HTR-8/SVneo (cell line): ENCODE measurements around the gene ETDB.
"Not testable (repeated sequence)": the region's sequence is repeated elsewhere in the genome, so short reads cannot be mapped to it uniquely, and the experiment has no call there.

Source experiments
- DNase-seq: peaks from one replicate; pipeline ENCODE4 v3.0.0; 2011; ENCODE audit warnings: low spot score, mixed read lengths; ENCODE audit not compliant: insufficient read length
- FAIRE-seq: peaks from 2 replicates; lab custom pipeline; 2011; peaks lifted over from hg19 to GRCh38; lab: Jason Lieb, UNC

ETDB gene

DNA sequence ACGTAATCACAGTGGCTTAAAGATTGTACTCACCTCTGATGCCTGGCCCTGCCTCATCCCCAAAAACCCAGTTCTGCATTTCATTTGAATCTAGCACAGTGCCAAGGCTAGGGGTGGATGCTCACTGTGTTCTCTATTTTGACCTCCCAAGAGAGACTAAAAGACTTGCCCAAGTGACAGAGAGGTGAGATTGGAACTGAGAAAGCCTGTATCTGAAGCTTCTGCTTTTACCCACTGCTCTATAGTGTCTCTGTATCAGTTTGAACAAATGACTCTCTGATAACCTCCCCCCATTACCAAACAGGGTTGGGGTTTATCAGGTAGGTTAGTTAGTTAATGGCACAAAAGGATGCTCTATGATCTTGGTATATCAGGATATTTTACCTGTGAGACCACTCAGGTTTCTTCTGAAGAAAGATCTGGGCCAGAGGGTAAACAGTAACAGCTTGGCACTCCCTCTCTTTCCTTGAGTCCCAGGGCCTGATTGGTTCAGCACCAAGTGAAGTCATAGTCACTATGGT lies at the start of gene ETDB:
ETDB (minus strand) TSS at position 471 of the 521 bp plus-strand sequence. CDS start 1,265 bp downstream, outside the sequence.
- not testable (repeated sequence) for FAIRE-seq, DNase-seq

DNA sequence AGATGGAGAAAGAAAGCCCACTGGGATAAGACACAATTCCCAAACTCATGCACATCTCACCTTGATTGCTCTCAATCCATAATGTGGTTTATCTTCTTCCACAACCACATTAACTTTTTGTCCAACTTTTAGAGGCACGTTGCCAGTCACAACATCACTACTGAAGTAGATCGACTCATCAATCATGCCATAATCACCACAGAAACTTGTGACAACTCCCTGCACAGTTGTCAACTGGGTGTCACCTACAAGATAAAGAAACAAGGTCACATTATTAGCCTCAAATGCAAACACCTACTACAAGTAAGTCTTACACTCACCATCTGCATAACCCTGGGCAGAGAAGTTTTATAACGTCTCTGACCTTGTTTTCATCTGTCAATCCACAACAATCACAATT lies 49.2 kb upstream of the ETDB start:
- not testable (repeated sequence) for FAIRE-seq, DNase-seq

DNA sequence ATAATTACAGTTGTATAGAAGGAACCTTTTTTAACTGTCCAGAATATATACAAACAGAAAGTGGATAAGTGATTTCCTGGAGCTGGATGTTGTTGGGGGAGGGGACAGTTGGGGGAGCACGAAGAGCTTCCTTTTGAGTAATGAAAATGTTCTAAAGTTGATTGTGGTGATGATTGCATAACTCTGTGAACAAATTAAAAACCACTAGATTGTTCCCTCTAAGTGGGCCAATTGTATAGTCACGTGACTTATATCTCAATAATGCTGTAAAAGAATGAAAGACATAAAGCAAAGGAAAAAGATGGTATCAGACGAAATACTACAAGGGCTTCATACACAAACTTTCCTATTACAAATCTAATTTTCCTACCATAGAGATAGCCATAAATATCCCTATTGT lies 48.2 kb upstream of the ETDB start:
- DNase-seq (no peak), FAIRE-seq (no peak)

DNA sequence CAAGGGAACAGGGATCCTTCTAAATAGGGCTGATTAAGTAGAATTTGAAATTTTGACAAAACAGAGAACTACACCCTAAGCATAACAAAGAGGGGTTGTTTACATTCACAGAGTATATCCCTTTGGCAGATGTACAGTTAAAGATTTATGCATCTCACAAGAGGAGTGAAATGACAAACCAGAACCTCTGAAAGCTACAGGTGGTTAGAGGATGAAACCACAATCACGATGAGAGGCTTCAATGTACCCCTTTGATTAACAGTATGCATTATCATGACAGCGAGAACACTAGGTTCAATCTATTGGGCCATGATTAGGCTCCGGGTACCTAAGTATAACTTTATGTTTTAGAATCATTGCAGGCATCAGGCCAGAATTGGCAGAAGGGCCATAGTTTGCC lies 34.4 kb upstream of the ETDB start:
- DNase-seq, FAIRE-seq: not testable (repeated sequence)

DNA sequence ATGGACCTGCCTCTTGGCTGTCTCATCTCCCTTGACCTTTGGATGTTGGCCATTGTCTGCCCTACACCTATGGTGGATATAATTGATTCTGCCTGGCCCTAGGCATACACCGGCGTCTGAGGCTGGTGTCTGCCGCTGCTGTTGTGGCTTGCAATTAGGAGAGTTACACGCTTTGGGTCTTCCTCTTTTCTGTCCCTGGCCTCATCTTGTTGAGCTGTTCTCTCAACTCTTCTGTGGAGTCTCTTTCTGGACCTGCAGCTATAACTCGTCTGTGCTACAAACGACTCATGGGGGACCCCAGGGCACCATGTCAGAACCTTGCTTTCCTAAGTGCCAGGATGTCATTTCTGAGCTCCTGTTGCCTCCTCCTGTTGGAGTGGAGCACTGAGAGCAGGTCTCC lies 5.8 kb upstream of the ETDB start:
- not testable (repeated sequence) for FAIRE-seq

DNA sequence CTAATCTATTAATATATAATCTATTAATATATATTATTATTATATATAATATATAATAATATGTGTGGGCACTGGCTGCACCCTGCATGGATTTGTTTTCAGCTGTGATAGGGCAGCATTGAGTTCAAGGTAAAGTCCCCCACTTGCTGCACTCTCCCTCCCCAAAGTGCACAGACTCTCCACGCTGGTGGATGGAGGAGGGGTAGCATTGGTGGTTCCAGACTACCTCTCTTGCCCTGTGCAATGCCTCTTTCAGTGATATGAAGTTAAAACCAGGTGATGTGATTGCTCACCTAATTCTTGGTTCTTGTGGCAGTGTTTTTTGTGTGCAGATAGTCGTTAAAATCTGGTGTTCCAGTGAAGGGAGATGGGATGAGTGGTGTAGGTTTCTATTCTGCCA lies 4.3 kb downstream of the ETDB start:
- DNase-seq, FAIRE-seq: not testable (repeated sequence)

More for the DNA sequence above, 5.8 kb upstream of the ETDB start:
- DNase-seq, result not testable (repeated sequence)

DNA sequence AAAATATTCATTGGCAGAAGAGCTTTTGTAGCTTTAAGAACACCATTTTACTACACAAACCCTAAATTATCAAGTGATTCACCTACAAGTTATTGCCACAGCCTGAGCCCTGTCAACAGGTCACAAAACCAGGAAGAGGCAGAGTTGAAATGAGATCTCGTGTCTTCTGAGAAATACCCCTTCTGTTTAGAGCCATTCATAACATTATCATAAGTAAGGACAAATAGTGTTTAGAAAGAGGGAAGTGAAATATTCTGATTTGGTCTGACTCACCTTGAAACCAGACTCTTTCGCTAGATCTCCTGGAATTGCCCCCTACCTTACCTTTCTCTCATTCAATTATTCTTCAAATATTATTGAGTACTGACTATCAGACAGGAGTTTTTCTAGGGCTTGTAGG lies 5.9 kb downstream of the ETDB start:
- no peak for DNase-seq
- no peak for FAIRE-seq

DNA sequence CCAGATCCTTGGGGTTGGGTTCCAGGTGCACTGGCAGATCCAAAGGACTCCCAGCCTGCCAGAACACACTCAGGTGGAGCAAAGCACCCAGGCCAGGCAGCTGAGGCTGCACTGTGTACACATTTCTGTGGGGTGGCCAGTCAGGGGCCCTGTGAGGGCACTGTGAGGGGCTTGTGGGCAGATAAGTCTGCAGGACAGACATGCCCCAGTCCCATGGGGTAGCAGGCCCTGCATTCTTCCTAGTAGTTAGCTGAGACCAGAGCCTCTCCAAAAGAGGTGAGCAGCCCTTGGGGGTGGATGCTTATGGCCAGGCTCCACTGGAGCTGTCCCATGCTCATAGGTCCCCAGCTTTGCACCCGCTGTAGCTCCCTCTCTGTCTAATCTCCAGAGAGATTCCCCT lies 7.6 kb downstream of the ETDB start:
- DNase-seq, result no peak
- FAIRE-seq, result no peak

DNA sequence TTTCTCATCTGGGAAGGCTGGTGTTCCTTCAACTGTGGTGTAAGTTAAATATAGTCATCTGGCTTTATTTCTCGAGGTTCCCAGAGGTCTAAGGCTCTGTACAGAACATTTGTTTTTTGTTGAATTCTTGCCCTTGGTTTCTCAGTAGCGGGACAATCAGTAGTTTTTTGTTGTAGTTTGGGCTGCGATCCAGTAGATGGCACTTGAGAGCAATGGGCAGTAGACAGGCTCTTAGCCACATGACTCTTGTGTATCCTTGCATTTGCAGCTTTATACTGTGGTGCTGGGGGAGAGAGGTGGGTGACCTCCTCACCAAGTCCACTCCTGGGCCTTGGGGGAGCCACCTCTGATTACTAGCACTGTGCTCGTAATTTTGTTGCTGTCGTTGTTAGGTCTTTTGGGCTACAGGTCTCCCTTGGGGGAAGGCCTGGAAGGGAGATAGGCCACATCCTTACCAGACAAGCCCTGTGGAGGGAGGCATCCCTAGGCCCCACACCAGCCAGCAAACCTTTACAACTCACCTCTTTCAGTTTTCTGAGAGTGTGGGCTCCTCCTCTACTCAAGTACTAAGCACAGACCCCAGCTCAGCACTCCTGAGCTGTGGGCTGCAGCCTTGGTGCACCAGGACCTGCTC lies 8.1 kb downstream of the ETDB start:
- FAIRE-seq, result no peak

DNA sequence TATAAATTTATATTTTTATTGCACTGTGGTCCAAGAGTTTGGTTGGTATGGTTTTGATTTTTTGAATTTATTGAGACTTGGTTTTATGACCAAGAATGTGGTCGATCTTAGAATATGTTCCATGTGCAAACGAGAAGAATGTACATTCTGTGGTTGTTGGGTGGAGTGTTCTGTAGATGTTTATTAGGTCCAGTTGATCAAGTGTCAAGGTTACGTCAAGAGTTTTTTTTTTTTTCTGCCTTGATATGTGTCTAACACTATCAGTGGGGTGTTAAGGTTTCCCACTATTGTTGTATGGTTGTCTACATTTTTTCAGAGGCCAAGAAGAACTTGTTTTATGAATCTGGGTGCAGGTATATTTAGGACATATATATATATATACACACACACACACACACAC lies 10.8 kb downstream of the ETDB start:
- DNase-seq, result no peak
- FAIRE-seq, result no peak

More for the DNA sequence above, 8.1 kb downstream of the ETDB start:
- no peak for DNase-seq

DNA sequence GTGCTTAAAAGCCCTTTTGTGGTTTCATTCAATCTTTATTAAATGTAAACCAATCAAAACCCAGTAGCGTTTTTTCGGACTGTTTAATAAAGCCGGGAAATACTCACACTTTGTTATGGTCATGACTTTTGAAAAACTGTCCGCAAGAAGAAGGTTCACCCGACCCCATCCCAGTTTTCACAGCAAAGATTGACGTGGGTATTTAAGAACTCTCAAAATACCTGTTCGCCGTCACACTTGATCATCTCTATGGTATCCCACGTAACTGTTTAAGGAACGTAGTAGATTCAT lies 20.9 kb downstream of the ETDB start:
- DNase-seq (no peak), FAIRE-seq (no peak)

DNA sequence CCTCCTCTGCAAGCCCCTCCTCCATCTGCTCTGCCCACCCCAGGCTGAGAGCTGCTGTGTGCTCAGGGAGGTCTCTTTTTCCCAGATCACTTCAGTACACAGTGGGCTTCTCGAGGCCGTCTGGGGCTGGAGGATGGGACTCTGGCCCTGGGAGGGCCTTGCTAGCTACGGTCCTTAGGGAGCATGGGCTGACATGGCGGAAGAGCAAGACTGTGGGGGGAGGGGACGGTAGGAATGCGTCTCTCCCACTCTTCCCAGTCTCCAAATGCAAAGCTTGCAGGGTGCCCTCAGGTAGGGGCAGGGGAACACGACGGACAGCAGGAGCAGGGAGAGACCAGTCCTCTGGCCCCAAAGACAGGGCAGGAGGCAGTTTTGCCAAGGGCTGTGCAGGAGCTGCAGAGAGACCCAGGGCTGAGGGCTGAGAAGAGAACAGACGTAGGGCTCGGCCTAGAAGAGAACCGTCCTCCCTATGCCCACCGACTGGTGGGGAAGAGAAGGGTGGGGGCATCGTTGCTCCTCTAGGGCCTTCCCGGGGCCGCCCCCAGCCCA lies 23.1 kb downstream of the ETDB start:
- DNase-seq, FAIRE-seq: not testable (repeated sequence)

DNA sequence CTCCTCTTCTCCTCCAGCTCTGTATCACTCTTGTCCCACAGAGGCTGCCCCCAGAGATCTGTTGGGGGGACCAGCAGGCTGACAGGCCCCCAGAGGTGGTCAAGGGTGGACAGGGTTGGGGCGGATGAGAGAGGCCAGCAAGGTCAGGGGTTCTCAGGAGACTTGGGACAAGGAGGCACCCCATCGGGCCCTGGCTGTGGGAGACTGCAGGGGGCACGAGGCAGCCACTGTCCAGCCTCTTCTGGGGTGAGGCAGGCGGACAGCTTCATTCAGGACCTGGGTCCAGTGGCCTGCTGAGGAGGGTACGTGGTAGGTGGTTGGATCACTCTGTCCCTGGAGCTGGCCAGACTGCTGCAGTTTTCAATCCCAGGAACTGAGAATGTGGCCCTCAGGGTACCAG lies 24.6 kb downstream of the ETDB start:
- DNase-seq (no peak), FAIRE-seq (no peak)

DNA sequence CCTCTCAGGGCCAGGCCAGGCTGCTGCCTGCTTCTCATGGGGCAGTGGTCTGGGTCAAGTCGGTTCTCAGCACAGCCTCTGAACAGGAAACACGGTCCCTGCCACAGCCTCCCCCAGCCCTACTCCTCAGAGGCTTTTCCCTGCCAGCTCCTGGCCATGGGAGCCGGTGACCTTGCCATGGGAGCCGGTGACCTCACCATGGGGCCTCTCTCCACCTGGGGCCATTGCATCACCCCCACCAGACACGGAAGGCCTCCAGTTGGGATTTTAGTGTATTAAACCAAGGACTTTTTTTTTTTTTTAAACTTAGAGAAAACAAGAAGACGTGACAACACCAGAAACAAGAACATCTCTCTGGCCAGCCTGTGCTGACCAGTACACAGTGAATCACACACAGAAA lies 25.6 kb downstream of the ETDB start:
- DNase-seq (no peak), FAIRE-seq (no peak)

DNA sequence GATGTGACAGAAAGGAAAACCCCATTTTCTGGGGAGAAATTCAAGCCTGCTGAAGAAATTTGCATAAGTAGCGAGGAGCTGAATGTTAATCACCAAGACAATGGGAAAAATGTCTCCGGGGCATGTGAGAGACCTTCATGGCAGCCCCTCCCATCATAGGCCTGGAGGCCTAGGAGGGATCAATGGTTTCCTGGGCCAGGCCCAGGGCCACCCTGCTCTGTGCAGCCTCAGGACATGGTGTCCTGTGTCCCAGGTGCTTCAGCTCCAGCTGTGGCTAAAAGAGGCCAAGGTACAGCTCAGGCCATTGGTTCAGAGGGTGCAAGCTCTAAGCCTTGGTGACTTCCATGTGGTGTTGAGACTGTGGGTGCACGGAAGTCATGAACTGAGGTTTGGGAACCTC lies 31.2 kb downstream of the ETDB start:
- no peak for FAIRE-seq
- no peak for DNase-seq

DNA sequence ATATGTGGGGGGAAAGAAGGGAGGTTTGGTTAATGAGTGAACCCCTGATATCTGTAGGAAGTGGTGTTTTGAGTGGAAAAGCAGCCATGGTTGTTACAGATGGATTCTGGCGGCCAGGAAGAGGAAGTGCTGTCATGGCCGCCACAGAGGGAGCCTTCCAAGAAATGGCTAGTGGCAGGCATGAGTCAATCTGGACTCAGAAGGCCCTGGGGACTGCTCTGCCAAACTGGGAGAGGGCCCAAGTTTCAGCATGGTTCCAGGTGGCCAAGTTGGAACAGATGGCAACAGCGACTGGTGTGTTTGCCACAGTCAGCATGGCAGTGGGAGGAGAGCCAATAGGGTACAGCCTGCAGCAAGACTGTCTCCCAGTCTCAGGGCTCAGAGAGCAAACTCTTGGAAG lies 32.5 kb downstream of the ETDB start:
- no peak for DNase-seq
- FAIRE-seq, result no peak

DNA sequence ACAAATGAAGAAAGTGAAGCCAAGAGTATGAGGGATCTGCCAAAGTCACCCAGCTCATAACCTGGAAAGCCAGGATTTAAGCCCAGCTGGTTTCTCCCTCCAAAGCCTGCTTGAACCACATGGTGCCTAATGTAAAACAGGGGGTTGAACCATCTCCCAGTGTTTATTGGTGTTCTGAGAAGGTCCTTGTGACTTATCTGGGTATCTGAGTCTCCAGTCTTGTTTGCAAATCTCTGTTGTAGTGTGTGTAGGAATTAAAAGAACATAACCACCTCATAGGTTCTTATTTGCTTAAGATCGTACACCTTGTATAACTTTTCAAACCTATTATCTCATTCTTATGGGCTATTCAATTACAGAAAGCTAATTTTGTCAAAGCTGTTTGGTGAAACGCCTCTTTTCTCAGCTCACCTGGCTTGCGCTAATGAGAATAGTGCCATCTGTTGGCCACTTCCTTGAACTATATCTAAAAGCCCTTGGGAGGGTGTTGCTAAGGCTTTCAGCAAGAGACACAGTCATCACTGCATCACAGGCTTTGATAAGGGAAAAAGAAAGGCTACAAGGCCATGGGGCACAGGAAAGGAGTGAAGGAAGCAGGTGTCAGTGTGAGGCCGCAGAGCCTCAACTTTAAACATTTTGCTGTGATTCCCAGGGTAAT lies 34.0 kb downstream of the ETDB start:
- FAIRE-seq, result no peak
- peak; percentile 5 for DNase-seq

DNA sequence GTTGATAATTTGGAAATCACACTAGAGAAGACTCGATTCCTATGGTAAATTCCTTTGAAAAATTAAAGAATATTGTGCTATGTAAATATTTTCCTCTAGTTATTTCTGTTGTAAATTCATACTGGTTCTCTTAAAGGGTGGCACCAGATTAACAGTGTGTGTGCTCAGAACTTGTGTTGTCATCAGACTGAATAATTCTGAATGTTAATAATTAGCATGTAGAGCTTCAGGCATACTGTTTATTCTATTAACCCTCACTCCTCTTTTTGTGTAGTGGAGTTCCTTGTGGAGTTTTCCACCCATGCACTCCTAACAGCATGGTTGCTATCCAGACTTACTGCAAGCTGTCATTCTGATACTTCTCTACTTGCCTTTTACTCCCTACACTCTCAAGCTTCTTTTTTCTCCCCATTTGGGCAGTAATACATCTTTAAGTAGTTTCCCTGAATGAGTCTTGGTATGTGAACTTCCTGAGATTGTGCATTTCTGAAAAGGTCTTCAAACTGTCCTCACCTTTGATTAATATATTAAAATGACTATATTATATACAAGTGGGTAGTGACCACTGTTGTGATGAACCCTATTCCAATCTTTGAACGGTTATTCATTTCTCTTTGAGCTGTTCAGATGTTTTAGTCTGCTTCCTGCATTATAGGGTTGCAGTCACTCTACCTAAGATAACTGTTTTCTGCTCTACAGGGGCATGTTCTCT lies 38.5 kb downstream of the ETDB start:
- FAIRE-seq (no peak), DNase-seq (no peak)
